Endothelial cell of umbilical vein (primary cell): Measurements from ENCODE around the gene ISLR.

Experiments used
- FOS ChIP-seq: IDR thresholded peaks from 2 replicates; pipeline ENCODE4 v1.6.1; 2011; ENCODE audit warnings: mild to moderate bottlenecking, low read length, moderate library complexity, borderline replicate concordance; ENCODE audit not compliant: insufficient read depth
- JUN ChIP-seq: IDR thresholded peaks from 2 replicates; pipeline ENCODE4 v1.6.1; 2011; ENCODE audit warnings: borderline replicate concordance, low read depth; ENCODE audit not compliant: insufficient read length, insufficient read depth
- MYC ChIP-seq: IDR thresholded peaks from one replicate; pipeline ENCODE4 v1.6.1; 2011; ENCODE audit warnings: mild to moderate bottlenecking, low read depth, low read length
- POLR2A ChIP-seq: IDR thresholded peaks from 2 replicates; pipeline ENCODE4 v1.6.1; 2012; ENCODE audit warnings: low read depth, mild to moderate bottlenecking, control low read depth, low read length
- TF ChIP-seq, protein P1 (sequence below), 2 donors: IDR thresholded peaks; 1 replicate in 1 of 2; 2 replicates in 1 of 2; pipeline ENCODE4 v1.5.1; 2011; ENCODE audit warnings: low read length in 2 of 2, mild to moderate bottlenecking in 2 of 2, moderate library complexity in 2 of 2, control low read depth in 1 of 2, inconsistent platforms in 1 of 2, low read depth in 1 of 2; ENCODE audit not compliant: insufficient read depth in 1 of 2; ENCODE audit errors: extremely low read depth in 1 of 2

DNA sequence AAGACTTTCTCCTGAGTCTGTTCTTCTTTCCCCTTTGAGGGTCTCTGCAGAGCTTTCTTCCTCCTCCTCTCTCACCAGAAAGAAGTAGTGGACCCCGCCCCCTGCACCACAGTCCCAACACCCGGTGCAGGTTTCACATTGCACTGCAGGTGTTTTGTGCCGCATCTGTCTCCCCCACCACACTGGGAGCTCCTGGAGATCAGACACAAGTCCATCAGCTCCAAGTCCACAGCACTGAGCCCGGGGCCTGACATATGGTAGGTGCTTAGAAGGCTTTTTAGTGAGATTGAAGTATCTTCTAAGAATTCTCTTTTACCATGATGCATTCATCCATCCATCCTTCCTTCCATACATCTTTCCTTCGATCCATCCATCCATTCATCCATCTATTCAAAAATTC, 19.2 kb downstream of the ISLR start:
- TF ChIP-seq, protein P1, sequence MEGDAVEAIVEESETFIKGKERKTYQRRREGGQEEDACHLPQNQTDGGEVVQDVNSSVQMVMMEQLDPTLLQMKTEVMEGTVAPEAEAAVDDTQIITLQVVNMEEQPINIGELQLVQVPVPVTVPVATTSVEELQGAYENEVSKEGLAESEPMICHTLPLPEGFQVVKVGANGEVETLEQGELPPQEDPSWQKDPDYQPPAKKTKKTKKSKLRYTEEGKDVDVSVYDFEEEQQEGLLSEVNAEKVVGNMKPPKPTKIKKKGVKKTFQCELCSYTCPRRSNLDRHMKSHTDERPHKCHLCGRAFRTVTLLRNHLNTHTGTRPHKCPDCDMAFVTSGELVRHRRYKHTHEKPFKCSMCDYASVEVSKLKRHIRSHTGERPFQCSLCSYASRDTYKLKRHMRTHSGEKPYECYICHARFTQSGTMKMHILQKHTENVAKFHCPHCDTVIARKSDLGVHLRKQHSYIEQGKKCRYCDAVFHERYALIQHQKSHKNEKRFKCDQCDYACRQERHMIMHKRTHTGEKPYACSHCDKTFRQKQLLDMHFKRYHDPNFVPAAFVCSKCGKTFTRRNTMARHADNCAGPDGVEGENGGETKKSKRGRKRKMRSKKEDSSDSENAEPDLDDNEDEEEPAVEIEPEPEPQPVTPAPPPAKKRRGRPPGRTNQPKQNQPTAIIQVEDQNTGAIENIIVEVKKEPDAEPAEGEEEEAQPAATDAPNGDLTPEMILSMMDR (IDR thresholded peaks at IDR 0.05; ENCODE audit: extremely low read depth in 1 of 2, insufficient read depth in 1 of 2, low read depth in 1 of 2, low read length in 2 of 2) = no peak
- TF ChIP-seq FOS = no peak
- no peak for TF ChIP-seq MYC
- TF ChIP-seq JUN = no peak
- no peak for TF ChIP-seq POLR2A
